HepG2 (cell line): Measurements from ENCODE around the gene PRM3. TPM values are rescaled to one million over a fixed set of nuclear protein-coding genes. Genes with fewer than 3 reads are reported as not detected.

Source experiments
- CREM ChIP-seq, 2 experiments: sonication (generic) in 1 of 2; formaldehyde crosslinking in 1 of 2; IDR thresholded peaks; 2 replicates each; pipeline versions ENCODE4 v1.4.0 to v1.6.1; 2016 to 2020; ENCODE audit warnings: antibody characterized with exemption in 1 of 2, mild to moderate bottlenecking in 1 of 2, missing genetic modification reagents in 1 of 2
- GATA4 ChIP-seq: sonication (generic); IDR thresholded peaks from 2 replicates; pipeline ENCODE4 v1.6.1; 2016; ENCODE audit warnings: antibody characterized with exemption, low read depth, borderline replicate concordance
- GTF3A ChIP-seq: sonication (generic); formaldehyde crosslinking; conservative IDR thresholded peaks from 2 replicates; pipeline ENCODE4 v1.4.0; 2020; ENCODE audit warnings: mild to moderate bottlenecking, missing genetic modification reagents
- HNRNPLL ChIP-seq: fragments of 200-400 bp; formaldehyde crosslinking; IDR thresholded peaks from 2 replicates; pipeline ENCODE4 v1.6.1; 2017; ENCODE audit warnings: mild to moderate bottlenecking, low read depth, low read length; ENCODE audit not compliant: poor library complexity, severe bottlenecking
- KDM5B ChIP-seq: sonication (generic); formaldehyde crosslinking; IDR thresholded peaks from 2 replicates; pipeline ENCODE4 v1.4.0; 2020; ENCODE audit warnings: missing genetic modification reagents, mild to moderate bottlenecking, borderline replicate concordance
- MTA3 ChIP-seq: sonication (generic); formaldehyde crosslinking; IDR thresholded peaks from 2 replicates; pipeline ENCODE4 v1.4.0; 2020; ENCODE audit warnings: missing genetic modification reagents
- REST ChIP-seq, 2 experiments: IDR thresholded peaks; 2 replicates each; pipeline ENCODE4 v1.6.1; 2011 to 2012; ENCODE audit warnings: low read length in 2 of 2, borderline replicate concordance in 1 of 2, low read depth in 1 of 2, mild to moderate bottlenecking in 1 of 2, moderate library complexity in 1 of 2
- SALL1 ChIP-seq: sonication (generic); formaldehyde crosslinking; IDR thresholded peaks from 2 replicates; pipeline ENCODE4 v1.8.0; 2022; ENCODE audit warnings: mild to moderate bottlenecking, missing genetic modification reagents
- SALL2 ChIP-seq: sonication (generic); formaldehyde crosslinking; IDR thresholded peaks from 2 replicates; pipeline ENCODE4 v1.8.1; 2023; ENCODE audit warnings: mild to moderate bottlenecking, missing genetic modification reagents, inconsistent platforms
- SP5 ChIP-seq: IDR thresholded peaks from 2 replicates; pipeline ENCODE4 v1.6.1; 2016; ENCODE audit warnings: low read depth, borderline replicate concordance
- STAT6 ChIP-seq: sonication (generic); formaldehyde crosslinking; IDR thresholded peaks from 2 replicates; pipeline ENCODE4 v1.4.0; 2020; ENCODE audit warnings: missing genetic modification reagents, mild to moderate bottlenecking, borderline replicate concordance
- TRIM24 ChIP-seq: sonication (generic); formaldehyde crosslinking; IDR thresholded peaks from 2 replicates; pipeline ENCODE4 v1.8.0; 2022; ENCODE audit warnings: mild to moderate bottlenecking, missing genetic modification reagents
- XBP1 ChIP-seq: sonication (generic); formaldehyde crosslinking; IDR thresholded peaks from 2 replicates; pipeline ENCODE4 v1.5.0; 2020; ENCODE audit warnings: missing genetic modification reagents
- ZNF317 ChIP-seq: sonication (generic); formaldehyde crosslinking; IDR thresholded peaks from 2 replicates; pipeline ENCODE4 v1.5.0; 2020; ENCODE audit warnings: mild to moderate bottlenecking, missing genetic modification reagents
- ZNF34 ChIP-seq: sonication (generic); formaldehyde crosslinking; IDR thresholded peaks from 2 replicates; pipeline ENCODE4 v1.4.0; 2020; ENCODE audit warnings: mild to moderate bottlenecking, missing genetic modification reagents, borderline replicate concordance
- ZNF451 ChIP-seq: sonication (generic); formaldehyde crosslinking; IDR thresholded peaks from 2 replicates; pipeline ENCODE4 v1.5.0; 2020; ENCODE audit warnings: mild to moderate bottlenecking, missing genetic modification reagents
- ZNF619 ChIP-seq: sonication (generic); formaldehyde crosslinking; IDR thresholded peaks from 2 replicates; pipeline ENCODE4 v1.4.0; 2020; ENCODE audit warnings: mild to moderate bottlenecking, missing genetic modification reagents
- ZNF629 ChIP-seq: sonication (generic); formaldehyde crosslinking; conservative IDR thresholded peaks from 2 replicates; pipeline ENCODE4 v1.5.0; 2020; ENCODE audit warnings: missing genetic modification reagents
- ZNF720 ChIP-seq: sonication (generic); formaldehyde crosslinking; IDR thresholded peaks from 2 replicates; pipeline ENCODE4 v1.4.0; 2020; ENCODE audit warnings: missing genetic modification reagents
- ZNF746 ChIP-seq: sonication (generic); formaldehyde crosslinking; IDR thresholded peaks from 2 replicates; pipeline ENCODE4 v1.8.0; 2022; ENCODE audit warnings: mild to moderate bottlenecking, missing genetic modification reagents
- ZNF781 ChIP-seq: sonication (generic); formaldehyde crosslinking; IDR thresholded peaks from 2 replicates; pipeline ENCODE4 v1.5.1; 2020; ENCODE audit warnings: borderline replicate concordance, mild to moderate bottlenecking, missing genetic modification reagents; ENCODE audit errors: not compliant biosample characterization
- ZNF879 ChIP-seq: sonication (generic); formaldehyde crosslinking; IDR thresholded peaks from 2 replicates; pipeline ENCODE4 v1.8.1; 2023; ENCODE audit warnings: missing genetic modification reagents
- polyA plus RNA-seq, 8 experiments: library from polyadenylated mRNA; depleted of rRNA in 3 of 8; stranded (reverse) in 7 of 8; unstranded in 1 of 8; fragments of >200 nt; fragmentation: Illumina TruSeq in 4 of 8; extraction: Trizol in 4 of 8; gene quantifications; 2 replicates each; pipeline versions ENCODE4 v1.2.1 to v1.2.3, GENCODE V29; 2011 to 2016; ENCODE audit warnings: low read depth in 4 of 8, missing spikeins in 1 of 8, mixed read lengths in 1 of 8; ENCODE audit not compliant: insufficient read depth in 1 of 8
- total RNA-seq, 5 experiments: library from RNA; depleted of rRNA; stranded (reverse); fragments of >200 nt; fragmentation: Illumina TruSeq; extraction: Trizol; gene quantifications; 2 replicates each; pipeline ENCODE4 v1.2.3, GENCODE V29; 2016; ENCODE audit warnings: low read depth in 1 of 5

The PRM3 gene
- total and polyA plus RNA-seq, 2 of the 13 experiments (the other 11 are each of a cell fraction or from before 2014, with no cell fraction given), result not detected

DNA sequence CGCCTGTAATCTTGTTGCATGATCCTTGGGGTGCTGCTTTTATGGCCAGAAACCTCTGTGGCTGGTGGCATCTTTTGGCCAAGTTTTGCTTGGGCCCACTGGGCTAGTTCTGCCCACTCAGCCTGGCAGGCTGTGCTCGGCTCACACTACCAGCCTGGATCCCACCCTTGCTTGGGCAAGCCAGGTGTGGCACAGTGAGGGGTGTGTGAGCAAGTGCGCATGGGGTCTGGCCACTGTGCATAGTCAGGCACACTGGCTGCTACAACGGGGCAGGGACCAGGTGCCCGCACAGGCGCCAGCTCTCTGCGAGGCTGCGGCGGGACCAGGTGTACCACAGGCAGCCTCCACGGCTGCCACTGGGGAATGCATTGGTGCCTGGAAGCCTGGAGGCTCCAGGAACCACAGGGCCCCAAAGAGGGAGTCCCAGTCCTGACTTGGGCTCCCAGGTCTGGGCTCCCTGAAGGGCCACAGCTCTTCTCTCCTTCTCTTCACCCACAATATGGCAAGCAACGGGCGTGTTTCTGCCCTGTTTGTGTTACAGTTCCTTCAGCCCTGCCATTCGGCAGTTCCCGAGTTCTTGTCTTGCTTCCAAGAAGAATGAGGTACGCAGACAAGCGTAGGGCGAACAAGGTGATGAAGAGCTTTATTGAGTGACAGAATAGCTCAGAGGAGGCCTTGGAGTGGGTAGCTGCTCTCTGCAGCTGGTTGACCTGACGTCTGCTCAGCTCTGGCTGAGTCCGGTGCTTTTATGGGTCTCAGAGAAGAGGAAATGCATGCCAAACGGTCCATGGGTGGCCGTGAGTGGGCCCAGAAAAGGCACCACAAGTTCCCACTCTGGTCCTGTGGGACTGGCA is 34.4 kb upstream of the PRM3 start (continued):
- TF ChIP-seq REST (IDR thresholded peaks at IDR 0.05; ENCODE audit: borderline replicate concordance in 1 of 2, low read depth in 1 of 2, low read length in 2 of 2) (no peak), GTF3A (CRISPR knock-in tag) (peak; percentile 83; the same call in 1 of the 2 replicates), ZNF34 (no peak), SP5 (CRISPR knock-in tag) (no peak), KDM5B (CRISPR knock-in tag) (0 out of 2 replicates have a peak, but pooled peaks have one; percentile 50), GATA4 (no peak), ZNF629 (CRISPR knock-in tag) (no peak), XBP1 (CRISPR knock-in tag) (no peak), ZNF451 (CRISPR knock-in tag) (no peak), STAT6 (no peak), HNRNPLL (no peak), ZNF619 (CRISPR knock-in tag) (no peak), SALL2 (CRISPR knock-in tag) (no peak), CREM (IDR thresholded peaks at IDR 0.05) (no peak), CREM (CRISPR knock-in tag; IDR thresholded peaks at IDR 0.05) (no peak), SALL1 (CRISPR knock-in tag) (peak; percentile 81), ZNF317 (CRISPR knock-in tag) (no peak; the same call in 1 of the 2 replicates), MTA3 (no peak), ZNF720 (CRISPR knock-in tag) (0 out of 2 replicates have a peak, but pooled peaks have one; percentile 46), ZNF746 (CRISPR knock-in tag) (no peak), TRIM24 (CRISPR knock-in tag) (peak; percentile 82; the same call in 1 of the 2 replicates), ZNF781 (CRISPR knock-in tag) (peak; percentile 12), ZNF879 (CRISPR knock-in tag) (0 out of 2 replicates have a peak, but pooled peaks have one; percentile 34)
